AG04450 (cell line): ENCODE results near the gene ST7. TPM values are rescaled to one million over a fixed set of nuclear protein-coding genes. Genes with fewer than 3 reads are reported as not detected.

Experiments used
- CTCF ChIA-PET: fragments of 300-600, 350-600 bp; formaldehyde crosslinking; extraction: SDS; loops from one replicate; lab custom pipeline; 2022; ENCODE audit warnings: antibody characterized with exemption, inconsistent platforms; lab: Charles Lee
- POLR2A ChIA-PET: fragments of 350-600 bp; formaldehyde crosslinking; extraction: SDS; loops from one replicate; lab custom pipeline; 2021; ENCODE audit warnings: antibody characterized with exemption, inconsistent platforms; lab: Yijun Ruan, JAX
- DNase-seq: peaks from one replicate; pipeline ENCODE4 v3.0.0-alpha.2; 2011; ENCODE audit warnings: low read depth, low spot score
- H3K27ac ChIP-seq: one replicate; pipeline ENCODE4 v1.5.1; 2012; ENCODE audit warnings: low read depth, low read length, control low read depth
- H3K27me3 ChIP-seq: one replicate; pipeline ENCODE4 v1.6.0; 2012; ENCODE audit warnings: low read length; ENCODE audit not compliant: control insufficient read depth, insufficient read depth
- H3K4me3 ChIP-seq: 2 replicates; pipeline ENCODE4 v1.5.1; 2011; ENCODE audit warnings: mild to moderate bottlenecking, low read depth, low read length, control low read depth
- H3K9me3 ChIP-seq: 2 replicates; pipeline ENCODE4 v1.5.1; 2012; ENCODE audit warnings: low read length; ENCODE audit not compliant: control insufficient read depth, insufficient read depth
- polyA plus RNA-seq: library from polyadenylated mRNA; depleted of rRNA; stranded (reverse); fragments of >200 nt; gene quantifications from 2 replicates; pipeline ENCODE4 v1.2.3, GENCODE V29; 2011
- TF ChIP-seq, protein P1 (sequence below): IDR thresholded peaks from 2 replicates; pipeline ENCODE4 v1.5.1; 2011; ENCODE audit warnings: low read depth, low read length, control low read depth, inconsistent platforms

Gene ST7
- polyA plus RNA-seq, 1 experiment = 34.5 TPM

DNA sequence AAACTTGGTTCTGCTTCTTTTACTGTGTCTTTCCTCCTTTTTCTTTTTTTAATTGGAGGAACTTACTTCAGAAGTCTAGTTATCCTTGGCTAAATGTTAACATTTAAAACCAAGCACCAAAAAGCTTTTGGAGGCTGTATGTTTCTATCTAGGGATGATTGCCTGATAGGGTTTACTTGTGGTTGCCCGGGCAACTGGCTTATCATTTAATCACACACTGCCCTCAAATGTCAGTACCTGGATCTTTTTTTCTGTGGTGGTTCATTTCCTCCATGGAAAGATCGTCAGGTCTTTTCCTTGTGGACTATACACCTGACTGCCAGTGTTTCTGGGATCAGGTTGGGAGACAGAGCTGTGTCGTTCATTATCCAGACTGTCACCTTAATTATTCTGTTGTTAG is 196.4 kb downstream of the ST7 start:
- ChIA-PET CTCF (interaction anchor here (0.6 to 3.7 kb wide), 3 partner anchors 8 to 51 kb away, joined by 5 to 18 read pairs (median 7); no protein-coding TSS in a partner anchor), POLR2A (interaction anchor here (0.6 kb wide), 2 partner anchors 13 to 268 kb away, joined by 5 to 6 read pairs; no protein-coding TSS in a partner anchor)

GRCh38 chr7:117152213-117153007 is 199.1 kb downstream of the ST7 start:
- Histone ChIP-seq H3K27me3 (no peaks in the 10 kb centered on the region), H3K9me3 (no peaks in the 10 kb centered on the region), H3K27ac (no peak overlapping the region), H3K4me3 (no peak overlapping the region)
- ChIA-PET POLR2A (no interaction called here), CTCF (interaction anchor here (0.6 kb wide), 1 partner anchor 16 kb away, joined by 3 read pairs; no protein-coding TSS in a partner anchor)
- no peak for DNase-seq
- TF ChIP-seq, protein P1, sequence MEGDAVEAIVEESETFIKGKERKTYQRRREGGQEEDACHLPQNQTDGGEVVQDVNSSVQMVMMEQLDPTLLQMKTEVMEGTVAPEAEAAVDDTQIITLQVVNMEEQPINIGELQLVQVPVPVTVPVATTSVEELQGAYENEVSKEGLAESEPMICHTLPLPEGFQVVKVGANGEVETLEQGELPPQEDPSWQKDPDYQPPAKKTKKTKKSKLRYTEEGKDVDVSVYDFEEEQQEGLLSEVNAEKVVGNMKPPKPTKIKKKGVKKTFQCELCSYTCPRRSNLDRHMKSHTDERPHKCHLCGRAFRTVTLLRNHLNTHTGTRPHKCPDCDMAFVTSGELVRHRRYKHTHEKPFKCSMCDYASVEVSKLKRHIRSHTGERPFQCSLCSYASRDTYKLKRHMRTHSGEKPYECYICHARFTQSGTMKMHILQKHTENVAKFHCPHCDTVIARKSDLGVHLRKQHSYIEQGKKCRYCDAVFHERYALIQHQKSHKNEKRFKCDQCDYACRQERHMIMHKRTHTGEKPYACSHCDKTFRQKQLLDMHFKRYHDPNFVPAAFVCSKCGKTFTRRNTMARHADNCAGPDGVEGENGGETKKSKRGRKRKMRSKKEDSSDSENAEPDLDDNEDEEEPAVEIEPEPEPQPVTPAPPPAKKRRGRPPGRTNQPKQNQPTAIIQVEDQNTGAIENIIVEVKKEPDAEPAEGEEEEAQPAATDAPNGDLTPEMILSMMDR = no peak

More for the DNA sequence above, 196.4 kb downstream of the ST7 start:
- no peaks in the 10 kb centered on the region for H3K27me3 ChIP-seq
- no peaks in the 10 kb centered on the region for H3K9me3 ChIP-seq
- no peak for DNase-seq
- TF ChIP-seq, protein P1 = no peak
- no peak overlapping the region for H3K4me3 ChIP-seq
- H3K27ac ChIP-seq = no peak overlapping the region

DNA sequence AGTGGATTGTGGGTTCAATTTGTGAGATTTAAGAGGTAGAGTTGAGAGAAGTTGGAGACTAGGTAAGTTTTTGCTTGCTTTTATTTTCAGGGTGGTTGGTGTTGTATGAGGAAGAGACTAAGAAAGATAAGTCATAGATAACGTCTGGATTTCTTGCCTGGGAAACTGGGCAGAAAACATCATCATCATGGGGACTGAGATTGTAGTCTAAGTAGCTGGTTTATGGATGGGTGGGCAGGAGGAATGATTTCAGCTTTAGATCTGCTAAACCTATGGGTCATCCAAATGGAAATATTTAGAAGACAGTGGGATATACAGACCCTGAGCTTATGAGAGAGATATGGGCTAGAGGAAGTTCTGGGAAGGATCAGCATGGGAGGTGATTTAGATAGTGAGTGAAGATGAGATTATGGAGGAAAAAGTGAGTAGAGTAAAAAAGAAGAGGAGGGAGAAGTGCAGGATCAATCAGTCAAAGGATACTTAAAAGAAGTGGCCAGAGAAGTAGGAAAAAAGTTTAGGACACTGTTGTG is 199.8 kb downstream of the ST7 start:
- CTCF ChIA-PET = no interaction called here
- POLR2A ChIA-PET = no interaction called here
- H3K27me3 ChIP-seq = no peaks in the 10 kb centered on the region
- no peak for DNase-seq
- no peak overlapping the region for H3K27ac ChIP-seq
- TF ChIP-seq, protein P1 = no peak
- no peaks in the 10 kb centered on the region for H3K9me3 ChIP-seq
- no peak overlapping the region for H3K4me3 ChIP-seq

DNA sequence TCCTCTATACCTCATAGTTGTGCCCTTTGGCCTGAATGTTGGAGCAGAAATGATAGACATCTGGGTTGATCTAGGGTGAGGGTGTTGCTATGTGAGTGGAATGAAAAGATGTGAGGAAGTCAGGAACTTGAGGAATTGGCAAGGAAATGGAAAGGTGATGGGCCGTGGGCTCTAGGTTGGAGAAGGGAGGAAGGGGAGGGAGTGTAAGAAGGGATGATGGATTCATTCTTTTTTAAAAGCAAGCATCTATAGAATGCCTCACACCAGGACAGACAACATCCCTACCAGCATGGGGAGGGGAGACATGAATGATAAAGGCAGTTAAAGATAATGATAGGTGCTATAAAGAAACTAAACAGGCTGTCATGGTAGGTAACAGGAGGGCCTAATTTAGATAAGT is 201.4 kb downstream of the ST7 start:
- ChIA-PET CTCF (no interaction called here), POLR2A (no interaction called here)
- no peak for DNase-seq

More for the DNA sequence above, 201.4 kb downstream of the ST7 start:
- H3K9me3 ChIP-seq = no peaks in the 10 kb centered on the region
- no peak overlapping the region for H3K4me3 ChIP-seq
- H3K27ac ChIP-seq = no peak overlapping the region
- TF ChIP-seq, protein P1 = no peak
- no peaks in the 10 kb centered on the region for H3K27me3 ChIP-seq
